ENCODE results near the gene PDK4.

DNA sequence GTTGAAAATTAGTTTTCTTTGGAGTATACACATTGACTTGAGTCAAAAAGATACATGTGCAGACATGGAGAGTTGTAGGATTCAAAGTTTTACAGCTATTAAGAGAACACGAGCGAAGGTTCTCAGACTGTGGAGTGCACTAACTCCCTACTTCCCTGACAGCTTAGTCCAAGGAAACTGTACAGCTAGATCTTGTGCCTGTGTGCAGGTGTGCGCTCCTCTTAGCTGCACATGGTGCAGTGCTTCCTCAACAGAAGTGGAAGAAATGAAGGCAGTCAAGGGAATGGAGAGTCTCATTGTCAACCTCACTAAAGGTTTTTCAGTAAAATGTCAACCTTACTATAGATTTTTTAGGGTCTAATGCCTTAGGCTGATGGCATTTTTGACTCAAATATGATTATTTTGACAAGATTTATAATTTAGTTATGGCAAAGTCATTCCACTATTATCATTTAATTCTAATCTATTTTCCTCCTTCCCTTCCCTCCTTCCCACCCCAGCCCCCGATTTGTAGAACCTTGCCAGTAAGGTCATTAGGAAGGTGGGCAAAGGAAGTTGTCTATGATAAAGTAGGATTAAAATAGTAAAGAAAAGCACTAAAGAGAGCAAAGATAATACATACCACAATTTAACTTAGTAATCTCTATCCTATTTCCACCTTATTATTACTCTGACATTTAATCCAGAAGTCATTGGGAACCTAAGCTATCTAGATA is 13.6 kb downstream of the PDK4 start:
- no peak for TF ChIP-seq CTCF (IDR thresholded peaks at IDR 0.05; ENCODE audit: insufficient read depth, low read length)
- TF ChIP-seq, protein P1, sequence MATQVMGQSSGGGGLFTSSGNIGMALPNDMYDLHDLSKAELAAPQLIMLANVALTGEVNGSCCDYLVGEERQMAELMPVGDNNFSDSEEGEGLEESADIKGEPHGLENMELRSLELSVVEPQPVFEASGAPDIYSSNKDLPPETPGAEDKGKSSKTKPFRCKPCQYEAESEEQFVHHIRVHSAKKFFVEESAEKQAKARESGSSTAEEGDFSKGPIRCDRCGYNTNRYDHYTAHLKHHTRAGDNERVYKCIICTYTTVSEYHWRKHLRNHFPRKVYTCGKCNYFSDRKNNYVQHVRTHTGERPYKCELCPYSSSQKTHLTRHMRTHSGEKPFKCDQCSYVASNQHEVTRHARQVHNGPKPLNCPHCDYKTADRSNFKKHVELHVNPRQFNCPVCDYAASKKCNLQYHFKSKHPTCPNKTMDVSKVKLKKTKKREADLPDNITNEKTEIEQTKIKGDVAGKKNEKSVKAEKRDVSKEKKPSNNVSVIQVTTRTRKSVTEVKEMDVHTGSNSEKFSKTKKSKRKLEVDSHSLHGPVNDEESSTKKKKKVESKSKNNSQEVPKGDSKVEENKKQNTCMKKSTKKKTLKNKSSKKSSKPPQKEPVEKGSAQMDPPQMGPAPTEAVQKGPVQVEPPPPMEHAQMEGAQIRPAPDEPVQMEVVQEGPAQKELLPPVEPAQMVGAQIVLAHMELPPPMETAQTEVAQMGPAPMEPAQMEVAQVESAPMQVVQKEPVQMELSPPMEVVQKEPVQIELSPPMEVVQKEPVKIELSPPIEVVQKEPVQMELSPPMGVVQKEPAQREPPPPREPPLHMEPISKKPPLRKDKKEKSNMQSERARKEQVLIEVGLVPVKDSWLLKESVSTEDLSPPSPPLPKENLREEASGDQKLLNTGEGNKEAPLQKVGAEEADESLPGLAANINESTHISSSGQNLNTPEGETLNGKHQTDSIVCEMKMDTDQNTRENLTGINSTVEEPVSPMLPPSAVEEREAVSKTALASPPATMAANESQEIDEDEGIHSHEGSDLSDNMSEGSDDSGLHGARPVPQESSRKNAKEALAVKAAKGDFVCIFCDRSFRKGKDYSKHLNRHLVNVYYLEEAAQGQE (IDR thresholded peaks at IDR 0.05; ENCODE audit: insufficient replicate concordance, low read depth): no peak
- TF ChIP-seq POLR2AphosphoS5 (IDR thresholded peaks at IDR 0.05; ENCODE audit: low read depth): no peak

Data from HL-60 (cell line).